GM12801 (cell line): Measurements from ENCODE around the gene SLC25A47.

Experiments used
- TF ChIP-seq, protein P1 (sequence below): IDR thresholded peaks from one replicate; pipeline ENCODE4 v1.5.1; 2011; ENCODE audit warnings: control low read depth; ENCODE audit not compliant: insufficient read length; ENCODE audit errors: extremely low read depth

Gene SLC25A47

DNA sequence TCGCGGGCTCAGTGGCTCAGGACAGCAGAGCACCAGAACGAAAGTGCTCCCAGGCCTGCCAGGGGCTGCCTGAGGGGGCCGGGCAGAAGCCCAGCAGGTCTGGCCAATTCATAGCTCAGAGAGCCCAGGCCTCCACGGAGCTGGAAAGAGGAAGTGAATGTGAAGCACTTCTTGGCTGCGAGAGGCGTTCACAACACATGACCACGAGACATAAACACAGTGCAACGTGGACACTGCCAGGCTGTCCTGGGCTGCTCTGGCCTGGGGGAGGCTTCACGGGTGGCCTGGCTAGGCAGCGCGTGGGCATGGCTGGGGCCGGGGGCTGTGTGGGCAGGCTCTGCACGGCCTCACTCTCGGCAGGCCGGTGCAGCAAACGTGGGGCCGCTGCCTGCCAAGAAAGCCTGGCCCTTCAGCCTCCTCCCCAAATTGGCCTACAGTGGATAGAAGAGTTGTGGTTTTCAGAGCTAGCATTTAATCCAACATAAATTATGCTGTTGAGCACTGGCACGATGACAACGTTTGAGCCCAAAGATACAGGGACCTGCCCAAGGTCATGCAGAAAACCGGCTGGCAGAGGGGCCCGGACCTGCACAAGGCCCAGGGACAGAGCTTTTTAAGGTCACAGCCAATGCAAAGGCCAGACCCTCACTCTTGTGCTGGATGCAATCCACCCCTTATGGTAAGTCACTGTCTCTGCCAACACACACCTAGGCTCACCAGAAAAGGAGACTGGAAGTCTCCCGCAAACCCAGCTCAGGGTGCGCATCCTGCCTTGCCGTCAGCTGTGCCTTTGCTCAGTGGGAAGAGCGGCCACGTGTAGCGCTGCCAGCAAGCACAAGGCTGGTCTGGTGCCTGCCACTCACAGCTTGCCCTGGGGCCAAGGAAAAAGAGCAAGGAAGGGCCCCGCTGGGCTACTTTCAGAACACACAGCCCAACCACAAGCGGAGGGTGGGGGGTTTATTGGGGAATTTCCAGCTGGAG lies 25.5 kb upstream of the SLC25A47 start:
- TF ChIP-seq, protein P1, sequence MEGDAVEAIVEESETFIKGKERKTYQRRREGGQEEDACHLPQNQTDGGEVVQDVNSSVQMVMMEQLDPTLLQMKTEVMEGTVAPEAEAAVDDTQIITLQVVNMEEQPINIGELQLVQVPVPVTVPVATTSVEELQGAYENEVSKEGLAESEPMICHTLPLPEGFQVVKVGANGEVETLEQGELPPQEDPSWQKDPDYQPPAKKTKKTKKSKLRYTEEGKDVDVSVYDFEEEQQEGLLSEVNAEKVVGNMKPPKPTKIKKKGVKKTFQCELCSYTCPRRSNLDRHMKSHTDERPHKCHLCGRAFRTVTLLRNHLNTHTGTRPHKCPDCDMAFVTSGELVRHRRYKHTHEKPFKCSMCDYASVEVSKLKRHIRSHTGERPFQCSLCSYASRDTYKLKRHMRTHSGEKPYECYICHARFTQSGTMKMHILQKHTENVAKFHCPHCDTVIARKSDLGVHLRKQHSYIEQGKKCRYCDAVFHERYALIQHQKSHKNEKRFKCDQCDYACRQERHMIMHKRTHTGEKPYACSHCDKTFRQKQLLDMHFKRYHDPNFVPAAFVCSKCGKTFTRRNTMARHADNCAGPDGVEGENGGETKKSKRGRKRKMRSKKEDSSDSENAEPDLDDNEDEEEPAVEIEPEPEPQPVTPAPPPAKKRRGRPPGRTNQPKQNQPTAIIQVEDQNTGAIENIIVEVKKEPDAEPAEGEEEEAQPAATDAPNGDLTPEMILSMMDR = no peak

DNA sequence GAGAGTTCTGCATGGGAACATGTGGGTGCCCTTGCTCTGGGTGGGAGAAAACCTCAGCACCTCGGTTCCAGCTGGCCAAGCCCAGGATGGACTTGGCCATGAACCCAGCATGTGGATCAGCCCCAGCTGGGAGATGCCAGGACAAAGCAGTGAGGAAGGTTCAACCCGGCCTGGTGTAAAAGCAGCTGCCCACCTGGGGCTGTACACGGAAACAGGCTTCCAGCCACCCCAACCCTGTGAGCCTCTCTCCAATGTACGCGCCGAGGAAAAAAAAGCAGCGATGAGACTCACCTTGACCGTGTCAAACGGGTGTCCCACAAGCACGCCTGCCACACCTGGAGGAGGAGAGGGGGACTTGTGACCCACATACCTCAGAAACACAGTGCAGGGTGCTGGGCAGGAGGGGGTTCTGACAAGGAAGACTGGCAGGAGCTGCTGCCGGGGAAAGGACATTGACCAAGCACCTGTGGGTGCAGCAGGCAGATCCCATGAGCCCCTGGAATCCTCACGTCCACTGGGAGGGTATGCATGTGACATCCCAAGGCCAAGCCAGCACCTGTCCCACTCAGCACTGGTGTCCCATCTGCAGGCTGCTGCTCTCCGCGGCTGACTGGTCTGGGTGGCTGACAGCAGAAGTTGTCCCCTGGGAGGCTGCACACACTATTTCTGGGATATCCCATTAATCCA lies 24.4 kb upstream of the SLC25A47 start:
- TF ChIP-seq, protein P1 = no peak

DNA sequence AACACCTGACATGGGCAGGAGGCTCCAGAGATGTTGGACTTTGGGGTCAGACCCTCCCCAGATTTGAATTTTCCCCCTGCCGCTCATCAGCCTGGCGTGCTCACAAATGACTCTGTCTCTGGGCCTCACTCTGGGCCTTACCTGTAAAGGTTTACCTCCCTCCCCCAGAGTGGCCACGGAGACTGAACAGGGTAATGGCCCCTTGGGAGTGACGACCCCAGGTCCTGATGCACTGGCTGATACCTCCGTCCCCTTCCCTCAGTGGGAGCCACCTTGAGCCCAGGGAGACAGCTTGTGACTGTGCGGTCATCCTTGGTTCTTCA lies 23.9 kb upstream of the SLC25A47 start:
- TF ChIP-seq, protein P1 = no peak

DNA sequence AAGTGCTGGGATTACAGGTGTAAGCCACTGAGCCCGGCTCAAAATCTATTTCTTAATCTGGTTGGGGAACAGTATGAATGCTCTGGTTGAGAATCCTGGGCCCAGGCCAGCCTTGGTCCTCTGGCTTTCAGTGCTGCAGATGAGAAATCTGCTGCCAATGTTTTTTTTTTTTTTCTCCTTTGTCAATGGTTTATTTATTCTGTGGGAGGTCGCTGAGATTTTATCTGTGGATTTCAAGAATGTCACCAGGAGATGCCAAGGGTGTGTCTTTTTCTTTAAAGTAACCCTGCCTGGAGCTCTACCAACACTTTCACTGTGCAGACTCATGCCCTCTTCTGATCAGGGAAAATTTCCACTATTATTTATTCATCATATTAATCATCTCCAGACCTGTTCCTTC lies 20.5 kb upstream of the SLC25A47 start:
- TF ChIP-seq, protein P1 = no peak

DNA sequence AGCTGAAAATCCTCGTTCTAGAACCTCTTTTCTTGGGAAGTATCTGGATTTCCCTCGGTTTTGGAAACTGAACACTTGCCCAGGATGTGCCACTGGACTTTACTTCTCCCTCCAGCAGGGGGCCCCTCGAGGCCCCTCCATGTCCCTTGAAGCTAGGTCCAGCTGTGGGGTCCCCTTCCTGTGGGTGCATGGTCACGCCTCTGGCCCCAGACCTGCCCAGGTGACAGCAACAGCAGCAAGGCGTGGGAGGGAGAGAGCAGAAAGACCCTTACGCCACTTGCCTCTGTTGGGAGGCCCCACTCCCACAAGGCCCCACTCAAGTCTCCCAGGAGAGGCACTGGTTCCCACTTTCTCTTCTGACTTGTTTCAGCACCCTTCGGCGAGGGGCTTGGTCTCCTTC lies 20.0 kb upstream of the SLC25A47 start:
- TF ChIP-seq, protein P1 = no peak

DNA sequence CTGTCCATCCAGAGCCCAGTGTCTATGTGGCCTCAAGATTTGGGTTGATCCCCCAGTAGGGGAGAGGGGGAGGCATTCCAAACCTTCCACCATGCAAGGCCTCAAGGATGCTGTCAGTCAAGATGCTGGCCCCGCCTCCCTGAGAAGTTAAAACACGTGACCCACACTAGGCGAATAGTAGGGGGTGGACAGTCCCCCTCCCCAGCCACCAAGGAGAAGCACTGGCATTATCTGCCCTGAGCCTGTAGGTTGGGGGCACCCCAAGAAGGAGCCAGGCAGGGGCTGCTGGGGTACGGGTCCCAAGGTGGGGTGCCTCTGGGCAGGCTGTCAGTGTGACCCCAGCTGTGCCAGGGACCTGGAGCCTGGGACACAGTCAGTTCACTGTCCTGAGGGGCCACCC lies 19.2 kb upstream of the SLC25A47 start:
- TF ChIP-seq, protein P1 = no peak

DNA sequence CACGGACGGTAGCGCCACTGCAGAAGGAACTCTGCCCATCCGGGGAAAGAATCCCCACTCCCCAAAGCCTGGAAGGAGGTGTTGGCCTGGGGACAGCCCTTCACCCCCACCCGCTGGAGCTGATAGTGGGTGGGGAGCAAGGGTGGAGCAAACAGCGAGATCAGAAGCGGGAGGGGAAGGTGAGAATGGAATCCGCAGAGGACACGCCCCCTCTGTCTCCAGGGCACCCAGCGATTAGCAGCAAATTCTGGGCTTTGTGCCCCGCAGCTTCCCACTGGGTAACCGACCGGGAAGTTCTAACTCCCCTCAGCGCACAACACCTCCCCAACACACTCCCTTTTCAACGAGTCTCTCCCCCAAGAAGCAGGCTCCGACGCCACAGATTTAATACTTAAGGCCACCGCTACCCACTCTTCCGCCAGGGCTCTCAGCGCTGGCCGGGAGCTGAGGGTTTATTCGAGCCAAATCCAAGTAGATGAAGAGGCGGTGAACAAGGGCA lies 18.3 kb upstream of the SLC25A47 start:
- TF ChIP-seq, protein P1 = no peak
